DMS153 (cell line): ENCODE measurements around the gene CFAP65.

ENCODE experiments used
- DNase-seq: peaks from one replicate; lab custom pipeline; 2025; lab: John Stamatoyannopoulos, UW

CFAP65 gene, protein sequence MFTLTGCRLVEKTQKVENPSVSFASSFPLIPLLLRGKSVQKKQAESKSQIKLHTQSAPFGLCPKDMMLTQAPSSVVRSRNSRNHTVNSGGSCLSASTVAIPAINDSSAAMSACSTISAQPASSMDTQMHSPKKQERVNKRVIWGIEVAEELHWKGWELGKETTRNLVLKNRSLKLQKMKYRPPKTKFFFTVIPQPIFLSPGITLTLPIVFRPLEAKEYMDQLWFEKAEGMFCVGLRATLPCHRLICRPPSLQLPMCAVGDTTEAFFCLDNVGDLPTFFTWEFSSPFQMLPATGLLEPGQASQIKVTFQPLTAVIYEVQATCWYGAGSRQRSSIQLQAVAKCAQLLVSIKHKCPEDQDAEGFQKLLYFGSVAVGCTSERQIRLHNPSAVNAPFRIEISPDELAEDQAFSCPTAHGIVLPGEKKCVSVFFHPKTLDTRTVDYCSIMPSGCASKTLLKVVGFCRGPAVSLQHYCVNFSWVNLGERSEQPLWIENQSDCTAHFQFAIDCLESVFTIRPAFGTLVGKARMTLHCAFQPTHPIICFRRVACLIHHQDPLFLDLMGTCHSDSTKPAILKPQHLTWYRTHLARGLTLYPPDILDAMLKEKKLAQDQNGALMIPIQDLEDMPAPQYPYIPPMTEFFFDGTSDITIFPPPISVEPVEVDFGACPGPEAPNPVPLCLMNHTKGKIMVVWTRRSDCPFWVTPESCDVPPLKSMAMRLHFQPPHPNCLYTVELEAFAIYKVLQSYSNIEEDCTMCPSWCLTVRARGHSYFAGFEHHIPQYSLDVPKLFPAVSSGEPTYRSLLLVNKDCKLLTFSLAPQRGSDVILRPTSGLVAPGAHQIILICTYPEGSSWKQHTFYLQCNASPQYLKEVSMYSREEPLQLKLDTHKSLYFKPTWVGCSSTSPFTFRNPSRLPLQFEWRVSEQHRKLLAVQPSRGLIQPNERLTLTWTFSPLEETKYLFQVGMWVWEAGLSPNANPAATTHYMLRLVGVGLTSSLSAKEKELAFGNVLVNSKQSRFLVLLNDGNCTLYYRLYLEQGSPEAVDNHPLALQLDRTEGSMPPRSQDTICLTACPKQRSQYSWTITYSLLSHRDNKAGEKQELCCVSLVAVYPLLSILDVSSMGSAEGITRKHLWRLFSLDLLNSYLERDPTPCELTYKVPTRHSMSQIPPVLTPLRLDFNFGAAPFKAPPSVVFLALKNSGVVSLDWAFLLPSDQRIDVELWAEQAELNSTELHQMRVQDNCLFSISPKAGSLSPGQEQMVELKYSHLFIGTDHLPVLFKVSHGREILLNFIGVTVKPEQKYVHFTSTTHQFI (N-terminal part only)

DNA sequence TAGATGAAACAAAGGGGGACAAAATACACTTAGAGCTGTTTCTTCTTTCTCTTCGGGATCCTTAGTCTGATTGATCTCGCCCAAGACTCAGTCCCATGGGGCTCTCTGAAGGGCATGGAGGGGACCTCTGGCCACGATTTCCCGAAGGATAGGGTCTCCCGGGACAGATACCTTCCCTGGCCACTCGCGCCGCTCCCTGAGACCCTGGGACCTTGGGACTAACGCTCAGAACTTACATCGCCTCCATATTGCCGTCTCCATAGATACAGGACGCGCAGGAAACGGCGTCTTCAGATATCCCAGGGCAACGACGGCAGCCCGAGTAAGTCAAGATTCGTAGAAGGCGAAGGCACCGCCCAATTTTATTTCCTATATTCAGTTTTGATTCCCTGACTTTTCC is at the start of gene CFAP65:
CFAP65 (minus strand) TSS at position 265 of the 400 bp plus-strand sequence. CDS start 2,468 bp downstream, outside the sequence.
- DNase-seq: peak; percentile 28

DNA sequence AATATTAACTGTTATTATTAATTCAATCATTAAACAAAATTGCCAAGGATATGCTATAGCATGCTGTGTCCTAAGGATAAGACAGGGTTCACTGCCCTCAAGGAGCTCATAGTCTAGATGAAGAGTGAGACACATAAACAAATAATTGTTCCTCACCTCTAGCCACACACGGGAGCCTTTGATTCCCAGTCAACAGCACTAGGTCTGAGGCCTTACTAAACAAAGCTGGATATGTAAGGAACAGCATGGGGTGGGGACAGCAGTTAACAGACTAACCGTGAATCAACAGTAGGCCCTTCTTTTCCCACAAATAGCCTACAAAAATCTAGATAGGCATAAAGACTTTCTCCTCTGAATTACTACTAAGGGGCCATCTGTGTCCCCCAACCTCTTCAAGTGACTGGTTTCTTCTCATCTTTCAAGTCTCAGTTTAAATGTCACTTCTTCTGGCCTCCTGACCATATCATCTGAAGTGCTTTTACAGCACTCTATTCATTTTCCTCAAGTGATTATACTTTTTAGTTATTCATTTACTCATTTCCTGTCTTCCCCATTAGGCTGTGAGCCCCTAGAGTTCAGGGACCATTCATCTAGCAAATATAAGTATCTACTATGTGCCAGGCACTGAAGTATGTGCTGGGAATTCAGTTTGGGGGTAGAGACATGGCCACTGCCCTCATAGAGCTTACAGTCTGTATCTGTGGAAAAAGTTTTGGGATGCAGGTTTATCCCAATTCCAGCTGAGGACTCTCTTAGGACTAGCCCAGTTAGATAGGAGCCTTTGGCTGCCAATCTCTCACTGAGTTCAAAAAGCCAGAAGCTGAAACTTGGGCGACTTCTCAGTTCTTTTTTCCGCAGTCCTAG is 49.4 kb upstream of the CFAP65 start:
- no peak for DNase-seq

DNA sequence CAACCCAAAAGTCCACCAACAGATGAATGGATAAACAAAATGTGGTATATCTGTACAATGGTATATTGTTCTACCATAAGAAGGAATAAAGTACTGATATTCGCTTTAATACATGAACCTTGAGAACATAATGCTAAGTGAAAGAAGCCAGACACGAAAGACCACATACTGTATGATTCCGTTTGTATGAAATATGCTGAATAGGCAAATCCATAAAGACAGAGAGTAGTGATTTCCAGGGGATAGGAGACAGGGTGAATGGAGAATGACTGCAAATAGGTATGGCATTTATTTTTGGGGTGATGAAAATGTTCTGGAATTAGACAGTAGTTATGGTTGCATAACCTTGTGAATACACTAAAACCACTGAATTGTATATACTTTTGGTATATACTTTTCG is 48.0 kb upstream of the CFAP65 start:
- DNase-seq: no peak

DNA sequence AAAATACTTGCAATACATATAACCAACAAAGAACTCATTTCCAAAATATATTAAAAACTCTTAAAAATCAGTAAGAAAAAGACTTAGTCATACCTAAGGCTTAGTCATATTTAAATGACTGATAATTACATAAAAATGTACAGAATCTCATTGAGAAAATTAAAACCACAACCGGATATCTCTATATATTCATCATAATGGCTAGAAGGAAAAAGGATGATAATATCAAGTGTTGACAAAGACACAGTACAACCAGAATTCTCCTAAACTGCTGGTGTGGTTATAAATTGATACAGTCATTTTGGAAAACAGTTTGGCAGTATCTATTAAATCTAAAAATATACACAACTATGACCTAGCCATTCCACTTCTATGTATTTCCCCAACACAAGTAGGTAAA is 46.5 kb upstream of the CFAP65 start:
- no peak for DNase-seq

DNA sequence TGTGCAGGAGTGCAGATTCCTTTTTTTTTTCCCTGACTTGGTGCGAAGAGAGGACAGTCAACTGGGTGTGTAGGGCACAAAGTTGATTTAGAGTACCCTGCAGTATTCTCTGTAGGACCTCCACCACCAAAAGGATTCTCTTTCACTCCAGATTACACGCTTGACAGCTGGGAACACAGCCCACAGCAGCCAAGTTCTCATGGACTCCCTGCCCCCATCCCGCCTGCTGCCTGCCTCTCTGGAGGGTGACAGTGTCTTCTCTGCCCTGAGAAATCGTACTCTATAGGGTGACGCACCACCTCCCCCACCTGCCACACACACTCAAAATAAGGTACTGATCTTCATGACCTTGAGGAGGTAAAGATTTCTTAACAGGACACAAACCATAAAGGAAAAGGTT is 46.0 kb upstream of the CFAP65 start:
- DNase-seq: no peak

DNA sequence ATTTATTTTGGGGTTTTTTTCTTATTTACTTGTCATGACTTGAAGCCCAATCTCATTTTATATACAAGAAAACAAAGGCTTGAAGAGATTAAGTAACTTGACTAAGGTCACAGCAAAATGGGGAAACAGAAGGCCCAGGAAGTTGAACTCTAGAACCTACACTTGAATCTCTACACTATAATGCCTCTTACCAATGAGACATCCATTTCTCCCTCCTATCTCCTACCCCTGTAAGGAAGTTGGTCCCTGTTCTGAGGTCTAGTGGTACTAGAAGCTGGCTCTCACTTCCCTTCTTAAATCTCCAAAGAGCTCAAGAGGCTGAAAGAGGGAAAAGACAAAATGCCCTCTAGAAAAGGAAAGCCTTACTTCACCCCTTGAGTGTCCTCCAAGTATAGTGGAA is 44.9 kb upstream of the CFAP65 start:
- no peak for DNase-seq

DNA sequence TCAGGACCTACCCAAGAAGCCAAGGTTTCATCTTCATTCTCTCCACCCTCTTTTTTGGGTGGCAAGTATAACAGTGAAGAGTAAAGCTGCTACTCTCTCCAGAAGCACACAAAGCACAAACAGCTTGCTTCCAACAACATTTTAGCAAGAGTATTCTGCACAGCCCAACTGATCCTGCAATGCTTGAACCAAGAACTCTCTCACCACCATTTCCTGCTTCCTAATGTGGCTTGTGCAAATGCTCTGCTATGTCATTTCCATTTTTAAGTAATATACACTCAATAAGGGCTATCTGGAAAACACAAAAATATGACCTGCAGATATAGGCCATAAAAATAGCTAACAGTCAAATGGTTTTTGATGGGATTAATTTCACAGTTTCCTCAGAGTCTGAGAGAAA is 43.5 kb upstream of the CFAP65 start:
- DNase-seq: no peak

DNA sequence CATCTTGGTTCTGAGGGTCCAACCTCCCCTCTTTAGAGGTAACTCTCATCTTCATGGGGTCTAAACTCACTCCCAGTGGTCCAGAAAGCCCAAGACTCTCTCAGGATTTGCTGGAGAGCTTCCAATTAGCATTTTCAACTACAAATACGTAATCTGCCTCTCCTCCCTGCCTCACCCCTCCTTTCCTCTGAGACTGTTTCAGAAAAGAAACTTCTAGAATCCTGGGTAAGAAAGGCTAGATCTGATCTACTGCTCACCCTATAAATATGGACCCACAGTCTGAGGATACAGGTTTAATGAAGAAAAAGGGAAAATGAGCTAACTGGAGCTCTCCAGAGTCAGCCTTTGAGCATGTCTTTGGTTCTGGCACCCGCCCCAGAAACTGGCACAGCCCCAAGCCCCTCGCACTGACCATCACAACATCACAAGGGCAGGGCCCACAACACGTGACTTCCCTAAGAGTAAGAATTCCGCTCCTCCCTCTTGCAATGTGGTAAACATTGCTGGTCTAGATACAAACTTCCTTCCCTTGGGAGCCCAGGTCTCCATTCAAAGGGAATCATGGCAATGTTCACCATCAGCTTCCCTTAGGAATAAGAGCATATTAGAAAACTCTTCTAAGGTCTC is 41.1 kb upstream of the CFAP65 start:
- no peak for DNase-seq

DNA sequence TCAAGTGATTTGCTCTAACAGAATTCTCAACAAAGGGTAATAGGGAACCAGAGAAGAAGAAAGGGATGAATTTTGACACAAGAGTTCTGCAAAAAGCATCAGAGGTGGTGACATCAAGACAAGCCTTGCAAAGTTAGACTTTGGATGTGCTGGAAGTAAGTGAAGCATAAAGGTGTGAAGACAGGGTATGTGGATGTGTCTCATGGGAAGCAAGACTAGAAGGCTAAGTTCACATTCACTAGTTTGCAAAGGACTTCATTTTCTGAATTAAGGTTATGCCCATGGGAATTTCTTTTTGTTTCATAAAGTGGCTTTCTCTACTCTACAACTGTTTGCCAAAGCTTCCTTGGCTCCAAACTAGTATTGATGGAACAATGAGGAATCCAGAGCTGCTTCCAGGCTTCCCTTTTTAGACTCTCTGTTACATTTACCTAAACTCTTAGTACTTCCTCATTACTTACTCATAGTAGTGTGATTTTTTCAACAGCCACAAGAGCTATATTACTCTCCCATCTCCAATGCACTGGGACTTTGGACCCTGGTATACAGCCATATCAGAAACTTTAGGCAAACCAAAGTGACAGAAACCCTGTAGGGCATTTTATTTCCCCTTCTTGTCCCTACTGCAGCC is 40.5 kb upstream of the CFAP65 start:
- DNase-seq: no peak

DNA sequence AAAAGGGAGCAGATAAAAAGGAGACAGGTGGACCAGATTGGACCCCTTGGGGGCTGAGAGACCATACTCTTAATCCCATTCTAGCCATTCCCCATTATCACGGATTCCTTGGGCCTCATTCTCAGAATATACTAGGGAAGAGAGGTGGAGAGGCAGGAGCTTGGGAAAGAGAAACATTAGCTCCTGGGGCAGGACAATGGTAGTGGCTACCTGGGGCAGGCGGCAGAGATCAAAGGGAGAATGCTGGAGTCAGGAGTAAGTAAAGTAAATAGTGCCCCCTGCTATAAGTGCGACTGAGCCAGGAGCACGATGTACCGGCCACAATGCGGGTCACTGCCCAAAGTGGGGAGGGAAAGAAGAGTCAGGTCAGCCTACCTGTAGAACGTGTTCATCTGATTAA is 39.8 kb upstream of the CFAP65 start:
- no peak for DNase-seq

DNA sequence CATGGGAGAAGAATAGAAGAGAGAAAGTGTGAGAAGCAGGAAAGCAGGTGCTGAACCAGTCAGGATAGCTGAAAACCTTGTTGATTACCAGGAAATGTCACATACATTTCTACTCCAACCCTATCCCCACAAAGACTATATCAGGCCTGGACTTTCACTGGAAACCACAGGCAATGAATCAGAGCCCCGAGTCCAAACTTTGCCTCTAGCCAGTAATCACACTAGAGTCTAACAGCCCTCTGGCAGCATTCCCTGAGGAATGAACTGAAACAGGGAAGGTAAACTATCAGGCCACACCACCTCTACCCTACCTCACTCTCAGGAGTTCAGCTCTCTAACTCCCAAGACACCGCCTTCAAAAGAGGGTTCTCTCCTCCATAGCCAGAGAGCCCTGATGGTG is 38.1 kb upstream of the CFAP65 start:
- DNase-seq: no peak

DNA sequence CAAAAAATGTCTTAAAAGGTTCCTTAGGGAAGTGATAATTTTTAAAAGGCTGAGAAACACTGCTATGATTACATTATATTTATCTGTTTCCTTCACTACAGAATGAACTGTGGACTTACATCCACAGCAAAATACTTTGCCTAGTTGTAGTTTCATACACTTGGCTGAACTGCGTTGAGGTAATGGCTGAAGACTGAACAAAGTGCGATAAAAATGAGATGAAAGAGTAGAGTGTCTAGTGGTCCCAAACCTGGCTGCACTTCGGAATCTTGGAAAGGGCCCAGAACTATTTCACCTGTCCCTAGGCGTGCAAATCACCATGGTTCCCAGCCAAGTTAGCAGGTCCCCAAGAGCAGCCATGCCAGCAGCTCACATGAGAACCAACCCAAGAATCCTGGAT is 37.6 kb upstream of the CFAP65 start:
- no peak for DNase-seq

DNA sequence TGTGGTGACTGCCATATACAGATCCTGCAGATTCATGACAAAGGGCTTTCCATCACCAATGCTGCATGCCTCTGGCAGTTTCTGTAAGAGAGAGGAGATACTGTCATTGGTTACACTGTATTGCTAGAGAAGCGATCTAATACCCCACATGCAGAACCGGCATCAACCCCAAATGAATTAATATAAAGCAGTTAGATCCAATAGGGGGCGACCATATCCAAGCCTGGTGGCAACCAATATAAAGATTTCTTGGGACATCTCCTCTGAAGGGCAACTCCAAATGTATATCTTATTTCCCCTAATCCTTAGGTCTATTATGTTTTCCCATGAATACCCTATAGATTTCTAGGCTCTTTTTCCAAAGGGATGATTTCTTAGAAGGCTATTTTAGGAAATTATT is 36.8 kb upstream of the CFAP65 start:
- no peak for DNase-seq

DNA sequence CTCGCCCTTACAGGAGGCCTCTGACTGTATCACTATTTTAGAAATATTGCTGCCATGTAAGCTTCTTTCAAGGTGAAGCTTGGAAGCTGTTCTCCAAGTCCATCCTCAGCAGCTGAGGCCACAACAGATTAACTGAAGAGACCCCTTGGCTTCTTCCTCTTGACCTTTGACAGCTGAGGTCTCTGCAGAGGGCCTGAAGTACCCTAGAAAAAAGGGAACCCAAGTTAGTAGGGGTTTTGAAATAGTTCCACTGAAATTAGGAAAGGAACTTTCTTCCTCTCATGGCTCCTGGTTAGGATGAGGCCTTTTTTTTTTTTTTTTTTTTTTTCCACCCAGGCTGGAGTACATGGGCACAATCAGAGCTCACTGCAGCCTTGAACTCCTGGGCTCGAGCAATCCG is 34.9 kb upstream of the CFAP65 start:
- no peak for DNase-seq

DNA sequence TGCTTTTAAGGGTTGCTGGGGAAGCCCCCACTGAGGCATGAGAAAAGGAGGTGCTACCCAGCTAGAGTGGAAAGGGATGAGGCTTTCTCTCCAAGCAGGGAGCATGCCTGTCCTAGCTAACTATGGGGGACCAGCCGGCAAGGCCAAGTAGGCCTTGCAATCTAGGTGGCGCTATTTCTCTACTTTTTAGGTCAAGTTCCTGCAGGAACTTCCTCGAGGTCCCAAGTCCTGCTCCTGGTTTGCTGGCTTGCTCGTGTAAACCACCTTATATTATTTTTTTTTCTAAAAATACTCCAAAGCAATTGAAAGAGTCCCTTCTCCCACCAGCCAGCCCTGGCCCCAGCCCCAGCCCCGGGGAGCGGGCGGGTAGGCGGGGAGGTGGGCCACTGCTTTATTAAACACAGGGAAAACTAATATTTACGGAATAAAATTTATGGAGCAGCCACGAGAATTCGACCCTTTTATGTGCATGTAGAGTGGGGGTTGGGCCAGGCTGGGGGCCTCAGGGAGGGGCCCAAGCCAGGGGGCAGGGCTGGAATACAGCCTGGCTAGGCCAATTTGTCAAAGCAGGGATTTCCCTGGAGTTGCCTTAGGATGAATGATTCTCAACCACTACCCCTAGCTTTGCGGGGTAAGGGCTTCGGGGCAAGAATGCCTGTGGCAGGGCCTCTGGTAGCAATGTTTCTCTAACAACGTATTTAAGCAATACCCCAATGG is 32.3 kb upstream of the CFAP65 start:
- DNase-seq: peak; percentile 26

DNA sequence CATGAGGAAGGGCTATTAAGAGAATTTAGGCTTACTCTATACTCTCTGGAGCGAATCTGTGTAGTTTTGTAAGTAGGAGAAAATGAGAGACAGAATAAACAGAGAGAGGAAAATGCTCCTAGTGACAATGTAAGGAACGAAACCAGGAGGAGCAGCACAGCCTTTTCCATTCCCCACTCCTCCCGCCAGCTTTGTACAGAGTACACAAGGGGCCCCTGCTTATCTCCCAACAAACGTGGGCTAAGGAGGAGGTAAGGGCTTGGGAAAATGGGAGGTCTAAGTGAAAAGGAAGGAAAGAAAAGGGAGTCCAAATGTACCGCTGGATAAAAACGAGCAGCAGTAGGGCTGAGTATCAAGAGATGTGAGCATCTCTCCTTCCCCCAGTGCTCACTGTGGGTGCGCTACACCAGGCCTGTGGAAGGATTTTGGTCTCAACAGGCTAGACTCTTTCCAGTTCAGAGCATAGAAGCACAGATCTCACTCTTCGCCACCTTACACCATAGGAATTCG is 31.5 kb upstream of the CFAP65 start:
- DNase-seq: no peak

DNA sequence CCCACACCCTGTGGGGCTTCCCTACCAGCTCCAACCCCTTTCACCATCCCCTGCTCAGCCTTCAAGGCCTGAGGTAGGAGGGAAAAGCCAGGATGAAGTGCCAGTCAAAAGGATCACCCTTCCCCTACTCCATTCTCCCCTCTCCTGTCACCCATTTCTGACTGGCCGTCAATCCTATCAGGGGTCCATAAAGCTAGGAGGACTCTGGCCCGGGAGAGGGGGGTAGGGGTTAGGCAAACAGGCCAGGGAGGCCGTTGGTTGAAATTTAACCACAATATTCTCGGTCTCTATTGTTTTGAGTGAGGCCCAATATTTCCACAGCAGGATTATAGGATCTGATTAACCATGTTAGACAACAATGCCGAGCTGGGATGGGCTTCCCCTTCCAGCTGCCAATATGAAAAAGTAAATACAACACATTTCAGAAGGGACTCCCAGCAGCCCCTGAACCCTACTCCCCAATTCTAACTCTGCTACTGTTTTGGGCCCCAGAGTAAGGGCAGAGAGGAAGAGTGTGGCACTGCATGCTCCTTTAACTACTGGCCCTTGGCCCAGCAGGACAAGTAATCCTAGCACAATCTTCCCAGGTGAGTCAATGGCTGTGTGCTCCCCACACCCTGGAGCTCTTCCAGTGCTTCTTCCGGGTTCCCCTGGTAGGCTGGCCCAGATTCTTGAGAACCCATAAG is 30.0 kb upstream of the CFAP65 start:
- DNase-seq: no peak

DNA sequence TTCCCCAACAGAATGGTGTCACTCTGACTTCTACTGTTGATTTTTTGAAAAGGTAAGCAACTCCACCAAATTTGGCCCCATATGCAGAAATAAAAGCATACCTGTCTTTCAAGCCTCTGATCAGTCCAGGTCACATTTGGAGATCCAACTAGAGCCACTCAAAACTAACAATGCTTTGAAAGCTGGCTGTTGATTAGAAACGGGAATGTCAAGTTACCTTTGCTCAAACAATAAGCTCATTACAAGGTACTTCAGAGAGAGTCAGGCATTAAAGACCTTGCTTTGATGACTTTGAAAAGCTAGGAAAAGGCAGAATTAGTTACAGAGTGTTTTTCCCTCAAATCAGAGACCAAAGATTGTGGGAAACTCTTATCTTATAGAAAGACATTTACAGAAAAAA is 24.2 kb upstream of the CFAP65 start:
- no peak for DNase-seq

DNA sequence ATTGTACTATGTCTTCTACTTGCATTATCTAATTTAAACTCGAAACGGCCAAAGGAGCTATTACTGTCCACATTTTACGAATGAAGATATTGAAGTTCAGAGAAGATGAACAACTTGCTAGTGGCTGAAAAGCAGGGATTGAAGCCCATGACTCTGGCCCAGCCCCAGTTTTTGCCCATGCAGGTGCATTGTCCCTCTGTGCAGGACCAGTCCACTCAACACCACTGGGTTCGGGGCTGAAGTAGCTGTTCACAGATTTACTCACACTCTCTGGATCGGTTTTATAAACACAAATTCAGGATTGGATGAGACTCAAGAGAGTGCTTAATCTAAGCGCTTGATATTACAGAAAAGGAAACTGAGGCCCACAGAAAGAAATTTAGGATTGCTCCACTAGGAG is 20.8 kb upstream of the CFAP65 start:
- no peak for DNase-seq
